Measurements from ENCODE around the gene HBEGF.

The HBEGF gene

DNA sequence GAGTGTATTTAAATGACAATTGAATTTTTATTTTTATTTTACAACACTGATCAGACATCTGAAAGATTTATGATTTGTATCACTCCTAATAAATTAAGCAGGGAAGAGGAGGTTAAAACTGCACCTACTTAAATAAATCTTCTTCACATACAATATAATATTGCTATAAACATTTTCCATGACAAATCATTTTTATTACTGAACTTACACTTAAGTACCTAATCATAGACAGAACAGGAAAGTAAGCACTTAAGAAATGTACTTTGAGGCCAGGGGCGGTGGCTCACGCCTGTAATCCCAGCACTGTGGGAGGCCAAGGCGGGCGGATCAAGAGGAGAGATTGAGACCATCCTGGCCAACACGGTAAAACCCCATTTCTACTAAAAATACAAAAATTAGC lies 47.3 kb downstream of the HBEGF start:
- DNase-seq (ENCODE audit: low read depth), result no peak
- H3K4me3 ChIP-seq (ENCODE audit: low read depth, low read length), result no peak overlapping the region
- TF ChIP-seq CTCF (IDR thresholded peaks at IDR 0.05; ENCODE audit: insufficient read depth, low read depth, low read length, missing control alignments), result no peak

DNA sequence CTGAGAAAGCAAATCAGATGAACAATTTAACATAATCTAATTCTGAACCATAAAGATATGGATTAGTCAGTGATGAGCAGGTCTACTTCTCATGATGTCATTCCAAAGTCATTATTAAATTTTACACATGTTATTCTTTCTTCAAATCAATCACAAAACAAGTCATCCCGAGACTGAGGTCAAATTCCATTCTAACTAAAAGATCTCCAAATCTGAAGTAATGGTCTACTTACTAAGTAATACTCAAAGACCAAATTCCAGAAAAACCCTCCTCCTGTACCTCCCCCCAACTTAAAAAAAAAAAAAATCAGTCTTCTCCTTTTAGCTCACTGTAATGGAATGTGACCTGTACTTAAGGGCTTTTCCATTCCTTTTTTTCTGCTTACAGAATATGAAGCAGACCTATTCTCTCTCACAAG lies 48.2 kb downstream of the HBEGF start:
- DNase-seq (ENCODE audit: low read depth), result no peak
- no peak overlapping the region for H3K4me3 ChIP-seq (ENCODE audit: low read depth, low read length)
- TF ChIP-seq CTCF (IDR thresholded peaks at IDR 0.05; ENCODE audit: insufficient read depth, low read depth, low read length, missing control alignments), result no peak

GRCh38 chr5:140297283-140297682 lies 49.1 kb downstream of the HBEGF start:
- no peak for DNase-seq (ENCODE audit: low read depth)
- H3K4me3 ChIP-seq (ENCODE audit: low read depth, low read length), result no peak overlapping the region
- TF ChIP-seq CTCF (IDR thresholded peaks at IDR 0.05; ENCODE audit: insufficient read depth, low read depth, low read length, missing control alignments), result no peak

DNA sequence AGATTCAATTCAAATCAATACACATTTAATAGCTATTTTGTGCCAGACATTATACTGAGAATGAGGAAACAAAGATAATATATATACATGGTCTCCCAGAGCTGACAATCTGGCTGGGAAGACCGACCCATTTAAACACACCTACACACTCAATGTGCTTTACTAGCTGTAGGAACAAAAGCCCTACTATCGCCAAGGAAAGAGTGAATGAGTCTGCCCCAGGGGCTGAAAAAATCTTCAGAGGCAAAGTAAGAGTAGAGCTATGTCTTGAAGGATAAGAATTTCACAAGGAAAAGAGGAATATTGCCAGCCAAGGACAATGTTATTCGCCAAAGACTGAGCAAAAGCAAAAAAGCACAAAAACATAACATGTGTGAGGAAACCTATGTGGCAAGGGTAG lies 50.1 kb downstream of the HBEGF start:
- no peak for TF ChIP-seq CTCF (IDR thresholded peaks at IDR 0.05; ENCODE audit: insufficient read depth, low read depth, low read length, missing control alignments)
- H3K4me3 ChIP-seq (ENCODE audit: low read depth, low read length), result no peak overlapping the region
- DNase-seq (ENCODE audit: low read depth), result no peak

- H3K4me3 ChIP-seq (ENCODE audit: low read depth, low read length), result no peak overlapping the region
- no peak for TF ChIP-seq CTCF (IDR thresholded peaks at IDR 0.05; ENCODE audit: insufficient read depth, low read depth, low read length, missing control alignments)
- peak; percentile 41 for DNase-seq (ENCODE audit: low read depth)
Measured at GRCh38 chr5:140295414-140295813, 51.0 kb downstream of the HBEGF start.

DNA sequence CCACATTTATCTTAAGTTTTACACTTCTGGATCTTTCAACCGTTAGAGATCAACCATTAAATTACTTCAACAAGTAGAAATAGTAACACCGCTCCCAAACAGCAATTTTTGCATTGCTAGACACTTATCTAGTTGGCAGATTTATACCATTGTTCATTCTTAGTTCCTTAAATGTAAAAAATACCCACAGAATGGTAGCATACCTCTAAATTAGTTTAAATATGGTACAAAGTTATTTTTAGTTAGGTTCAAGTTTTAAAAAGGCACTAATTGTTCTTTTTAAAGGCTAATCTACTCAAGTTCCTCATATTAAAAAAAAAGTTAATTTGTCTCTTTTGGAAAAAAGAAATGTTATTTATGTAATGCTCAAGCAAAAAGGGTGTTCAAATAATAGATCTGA lies 51.6 kb downstream of the HBEGF start:
- DNase-seq (ENCODE audit: low read depth), result no peak
- no peak overlapping the region for H3K4me3 ChIP-seq (ENCODE audit: low read depth, low read length)
- TF ChIP-seq CTCF (IDR thresholded peaks at IDR 0.05; ENCODE audit: insufficient read depth, low read depth, low read length, missing control alignments), result no peak

DNA sequence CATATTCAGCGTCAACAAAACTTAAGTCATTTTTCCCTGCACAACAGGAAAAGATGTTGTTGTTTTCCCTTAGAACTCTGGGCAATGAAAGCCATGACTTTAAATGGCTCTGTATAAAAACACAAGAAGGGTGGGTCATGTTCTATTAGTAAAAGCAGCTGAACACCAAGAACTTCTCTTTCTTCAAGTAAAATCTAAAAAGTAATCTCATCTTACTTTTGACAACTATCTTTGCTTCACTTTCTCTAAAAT lies 52.6 kb downstream of the HBEGF start:
- H3K4me3 ChIP-seq (ENCODE audit: low read depth, low read length), result no peak overlapping the region
- no peak for TF ChIP-seq CTCF (IDR thresholded peaks at IDR 0.05; ENCODE audit: insufficient read depth, low read depth, low read length, missing control alignments)
- DNase-seq (ENCODE audit: low read depth), result no peak
